ENCODE data around the gene CCDC50.

The CCDC50 gene

GRCh38 chr3:191409791-191410359 lies 80.7 kb downstream of the CCDC50 start:
- Histone ChIP-seq H3K4me2 (no peak overlapping the region), H4K20me1 (ENCODE audit: insufficient read depth) (no peaks in the 10 kb centered on the region), H3K27ac (no peak overlapping the region), H3K4me1 (ENCODE audit: low read depth, poor library complexity, severe bottlenecking) (no peaks in the 10 kb centered on the region), H3K79me2 (ENCODE audit: insufficient read depth, low read depth) (no peaks in the 10 kb centered on the region), H3K36me3 (ENCODE audit: insufficient read depth) (no peaks in the 10 kb centered on the region), H3K27me3 (ENCODE audit: insufficient read depth, low read depth) (no peaks in the 10 kb centered on the region), H3K9ac (no peak overlapping the region), H3K4me3 (IDR thresholded peaks at IDR 0.05; ENCODE audit: insufficient read depth, low read depth, low read length) (no peak overlapping the region), H2AFZ (ENCODE audit: low read depth) (no peak overlapping the region)
- no peak for TF ChIP-seq CTCF (conservative IDR thresholded peaks at IDR 0.05; ENCODE audit: low read depth, low read length)

DNA sequence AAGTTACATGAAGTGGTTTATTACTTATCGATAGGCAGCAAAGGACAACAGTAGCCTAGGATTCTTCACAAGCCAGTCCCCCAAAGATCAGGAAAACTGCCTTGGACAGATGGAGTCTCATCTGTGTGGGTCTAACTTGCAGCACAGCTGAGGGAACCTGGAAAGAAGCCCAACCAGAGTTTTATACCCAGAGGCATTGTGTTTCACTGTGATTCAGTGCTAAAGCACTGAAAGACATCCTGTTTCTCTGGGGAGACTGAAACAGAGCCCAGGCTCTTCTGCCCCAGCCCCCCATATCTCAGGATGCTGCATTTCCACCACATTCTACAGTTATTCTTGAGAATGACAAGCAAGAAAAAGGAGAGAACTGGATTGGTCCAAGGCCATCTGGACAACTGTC lies 83.6 kb downstream of the CCDC50 start:
- H2AFZ ChIP-seq (ENCODE audit: low read depth) = no peak overlapping the region
- H3K4me1 ChIP-seq (ENCODE audit: low read depth, poor library complexity, severe bottlenecking) = no peaks in the 10 kb centered on the region
- H3K27me3 ChIP-seq (ENCODE audit: insufficient read depth, low read depth) = no peaks in the 10 kb centered on the region
- no peaks in the 10 kb centered on the region for H4K20me1 ChIP-seq (ENCODE audit: insufficient read depth)
- H3K4me3 ChIP-seq (IDR thresholded peaks at IDR 0.05; ENCODE audit: insufficient read depth, low read depth, low read length) = no peak overlapping the region
- H3K79me2 ChIP-seq (ENCODE audit: insufficient read depth, low read depth) = no peaks in the 10 kb centered on the region
- no peak for TF ChIP-seq CTCF (conservative IDR thresholded peaks at IDR 0.05; ENCODE audit: low read depth, low read length)
- H3K4me2 ChIP-seq = no peak overlapping the region
- H3K27ac ChIP-seq = no peak overlapping the region
- H3K36me3 ChIP-seq (ENCODE audit: insufficient read depth) = no peaks in the 10 kb centered on the region
- no peak overlapping the region for H3K9ac ChIP-seq

DNA sequence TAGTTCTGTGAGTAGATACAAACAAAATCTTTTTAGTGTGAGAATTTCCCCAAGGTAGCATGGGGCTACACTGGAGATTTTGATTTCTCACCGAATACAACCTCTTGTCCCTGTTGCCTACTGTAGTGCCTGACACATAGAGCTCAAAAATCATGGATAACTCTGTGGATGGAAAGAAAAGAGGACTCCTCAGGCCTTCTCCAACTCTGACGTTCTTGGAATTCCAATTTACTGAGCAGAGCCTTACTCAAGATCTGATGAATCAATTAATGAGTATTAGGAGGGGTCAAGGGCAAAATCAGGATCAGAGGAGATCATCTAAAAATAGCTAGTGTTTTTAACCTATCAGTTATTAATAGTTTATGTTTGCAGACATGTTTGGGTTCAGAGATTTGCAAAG lies 85.1 kb downstream of the CCDC50 start:
- no peak overlapping the region for H3K27ac ChIP-seq
- no peak overlapping the region for H3K9ac ChIP-seq
- no peak overlapping the region for H3K4me2 ChIP-seq
- H2AFZ ChIP-seq (ENCODE audit: low read depth) = no peak overlapping the region
- H3K27me3 ChIP-seq (ENCODE audit: insufficient read depth, low read depth) = no peaks in the 10 kb centered on the region
- no peaks in the 10 kb centered on the region for H3K79me2 ChIP-seq (ENCODE audit: insufficient read depth, low read depth)
- no peak overlapping the region for H3K4me3 ChIP-seq (IDR thresholded peaks at IDR 0.05; ENCODE audit: insufficient read depth, low read depth, low read length)
- no peaks in the 10 kb centered on the region for H3K36me3 ChIP-seq (ENCODE audit: insufficient read depth)
- no peak for TF ChIP-seq CTCF (conservative IDR thresholded peaks at IDR 0.05; ENCODE audit: low read depth, low read length)
- no peaks in the 10 kb centered on the region for H4K20me1 ChIP-seq (ENCODE audit: insufficient read depth)
- H3K4me1 ChIP-seq (ENCODE audit: low read depth, poor library complexity, severe bottlenecking) = no peaks in the 10 kb centered on the region

GRCh38 chr3:191414732-191415131 lies 85.5 kb downstream of the CCDC50 start:
- Histone ChIP-seq H3K27me3 (ENCODE audit: insufficient read depth, low read depth) (no peaks in the 10 kb centered on the region), H3K4me3 (IDR thresholded peaks at IDR 0.05; ENCODE audit: insufficient read depth, low read depth, low read length) (no peak overlapping the region), H3K27ac (no peak overlapping the region), H3K4me2 (no peak overlapping the region), H4K20me1 (ENCODE audit: insufficient read depth) (no peaks in the 10 kb centered on the region), H3K9ac (no peak overlapping the region), H3K36me3 (ENCODE audit: insufficient read depth) (no peaks in the 10 kb centered on the region), H3K79me2 (ENCODE audit: insufficient read depth, low read depth) (no peaks in the 10 kb centered on the region), H3K4me1 (ENCODE audit: low read depth, poor library complexity, severe bottlenecking) (no peaks in the 10 kb centered on the region), H2AFZ (ENCODE audit: low read depth) (no peak overlapping the region)
- TF ChIP-seq CTCF (conservative IDR thresholded peaks at IDR 0.05; ENCODE audit: low read depth, low read length) = no peak
